Right lobe of liver (tissue), 6 donors: ENCODE results near the gene DRD3. TPM values are rescaled to one million over a fixed set of nuclear protein-coding genes. Genes with fewer than 3 reads are reported as not detected.

ENCODE experiments used
- ATAC-seq, 4 donors: fragments of 200-7000 bp; cut with Tn5 transposase; one replicate each; pipeline ENCODE4 v1.9.1; 2020; ENCODE audit warnings: mild to moderate bottlenecking in 4 of 4, moderate library complexity in 4 of 4
- DNase-seq, 3 donors: peaks; one replicate each; pipeline ENCODE4 v3.0.0-alpha.2; 2020
- H3K27ac ChIP-seq, 3 donors: fragments of 200-600 bp; one replicate each; pipeline ENCODE4 v1.8.0; 2022
- H3K27me3 ChIP-seq, 2 donors: fragments of 200-600 bp; one replicate each; pipeline ENCODE4 v1.8.0; 2022
- H3K36me3 ChIP-seq, 4 donors: fragments of 200-600 bp; sonication (generic) in 1 of 4; one replicate each; pipeline versions ENCODE4 v1.5.1 to v1.8.0; 2017 to 2022; ENCODE audit warnings: control low read depth in 1 of 4
- H3K4me1 ChIP-seq, 4 donors: fragments of 200-600 bp; sonication (generic) in 1 of 4; one replicate each; pipeline versions ENCODE4 v1.5.1 to v1.8.0; 2017 to 2022; ENCODE audit warnings: control low read depth in 1 of 4
- H3K4me3 ChIP-seq, 3 donors: fragments of 200-600 bp; one replicate each; pipeline ENCODE4 v1.8.0; 2022
- H3K9me3 ChIP-seq, 4 donors: fragments of 200-600 bp; sonication (generic) in 1 of 4; one replicate each; pipeline versions ENCODE4 v1.5.1 to v1.8.0; 2017 to 2022; ENCODE audit warnings: control low read depth in 1 of 4
- CTCF ChIP-seq, 4 donors: fragments of 200-600 bp in 3 of 4; fragments of 450-650 bp in 1 of 4; IDR thresholded peaks; one replicate each; pipeline versions ENCODE4 v1.5.1 to v1.8.0; 2016 to 2022; ENCODE audit warnings: antibody characterized with exemption in 4 of 4, mild to moderate bottlenecking in 2 of 4
- POLR2A ChIP-seq: fragments of 450-650 bp; IDR thresholded peaks from one replicate; pipeline ENCODE4 v1.6.1; 2017; ENCODE audit warnings: antibody characterized with exemption, mild to moderate bottlenecking
- WGBS: methylation state at CpG from one replicate; pipeline ENCODE4 v1.1.6; 2018; ENCODE audit warnings: low coverage, low lambda C conversion rate; ENCODE audit not compliant: insufficient coverage; ENCODE audit errors: missing lambda C conversion rate; 5-methylcytosine and 5-hydroxymethylcytosine counted together
- intact Hi-C, 2 donors: fragments of 100-400 bp; cut with DNase I; formaldehyde crosslinking; loops; one replicate each; pipeline versions ENCODE4 v1.11.2 to v1.14.1; 2022
- total RNA-seq, 6 experiments: library from RNA; depleted of rRNA in 2 of 6; stranded (reverse); fragments of >200 nt in 2 of 6; fragmentation: NEBNext Ultra II Directional in 3 of 6; extraction: Animal tissue kit (Norgen Biotek cat#: 25700) in 3 of 6; gene quantifications; one replicate each; pipeline versions ENCODE4 v1.1.0 to v1.2.4, GENCODE V29; 2016 to 2023
- donor health status: DM: no; HTN: yes; CAD: no.
- donor health status: DM: no; HTN: no; CAD: no.
- donor health status: DM: no; HTN: no; CAD: no.
- donor health status: DM: no; HTN: yes; CAD: no.
- donor health status: DM: no; HTN: yes; CAD: no.

Gene DRD3
- total RNA-seq, 6 experiments from 2014 or later: not detected

- DNase-seq: no peak
Measured at GRCh38 chr3:114213292-114213626, 34.4 kb upstream of the DRD3 start.

GRCh38 chr3:114212646-114213045, 33.8 kb upstream of the DRD3 start:
- no peak overlapping the region for H3K27ac ChIP-seq
- no peaks in the 10 kb centered on the region for H3K4me1 ChIP-seq
- no peaks in the 10 kb centered on the region for H3K9me3 ChIP-seq
- no peak for DNase-seq
- no peak overlapping the region for H3K4me3 ChIP-seq
- no peaks in the 10 kb centered on the region for H3K27me3 ChIP-seq
- intact Hi-C loops: no loop called here
- H3K36me3 ChIP-seq: no peaks in the 10 kb centered on the region
- no peak for ATAC-seq
- 47% methylated on average over 4 of the region's 4 CpGs for WGBS
- TF ChIP-seq CTCF (IDR thresholded peaks at IDR 0.05): no peak
- TF ChIP-seq POLR2A: no peak

More at GRCh38 chr3:114213292-114213626, 34.4 kb upstream of the DRD3 start:
- no peaks in the 10 kb centered on the region for H3K36me3 ChIP-seq
- intact Hi-C loops: no loop called here
- H3K27ac ChIP-seq: no peak overlapping the region
- no peaks in the 10 kb centered on the region for H3K27me3 ChIP-seq
- TF ChIP-seq CTCF (IDR thresholded peaks at IDR 0.05): no peak
- TF ChIP-seq POLR2A: no peak
- no peaks in the 10 kb centered on the region for H3K4me1 ChIP-seq
- H3K4me3 ChIP-seq: no peak overlapping the region
- 26% methylated on average over 4 of the region's 4 CpGs for WGBS
- no peaks in the 10 kb centered on the region for H3K9me3 ChIP-seq
- peak in 3 of 4 donors; percentile 31 to 52 (median 52) for ATAC-seq

- DNase-seq (no peak), ATAC-seq (no peak)
- Histone ChIP-seq H3K4me3 (no peak overlapping the region), H3K4me1 (no peaks in the 10 kb centered on the region), H3K9me3 (no peaks in the 10 kb centered on the region), H3K27ac (no peak overlapping the region), H3K27me3 (no peaks in the 10 kb centered on the region), H3K36me3 (no peaks in the 10 kb centered on the region)
- WGBS: 65% methylated on average over 4 of the region's 4 CpGs
- intact Hi-C loops: no loop called here
- no peak for TF ChIP-seq POLR2A
- TF ChIP-seq CTCF (IDR thresholded peaks at IDR 0.05): no peak
Measured at GRCh38 chr3:114207768-114208167, 28.9 kb upstream of the DRD3 start.

GRCh38 chr3:114206342-114206741, 27.5 kb upstream of the DRD3 start:
- no peaks in the 10 kb centered on the region for H3K27me3 ChIP-seq
- ATAC-seq: no peak
- no peak for TF ChIP-seq CTCF (IDR thresholded peaks at IDR 0.05)
- TF ChIP-seq POLR2A: no peak
- no peak overlapping the region for H3K4me3 ChIP-seq
- no peak for DNase-seq
- H3K4me1 ChIP-seq: no peaks in the 10 kb centered on the region
- H3K9me3 ChIP-seq: no peaks in the 10 kb centered on the region
- WGBS: 57% methylated on average over 3 of the region's 3 CpGs
- intact Hi-C loops: no loop called here
- no peaks in the 10 kb centered on the region for H3K36me3 ChIP-seq
- no peak overlapping the region for H3K27ac ChIP-seq

- DNase-seq (no peak), ATAC-seq (no peak)
- intact Hi-C loops: no loop called here
- no peaks in the 10 kb centered on the region for H3K9me3 ChIP-seq
- H3K27ac ChIP-seq: no peak overlapping the region
- H3K36me3 ChIP-seq: no peaks in the 10 kb centered on the region
- H3K4me1 ChIP-seq: no peaks in the 10 kb centered on the region
- WGBS: 48% methylated on average over 2 of the region's 2 CpGs
- no peak overlapping the region for H3K4me3 ChIP-seq
- no peak for TF ChIP-seq POLR2A
- no peak for TF ChIP-seq CTCF (IDR thresholded peaks at IDR 0.05)
- H3K27me3 ChIP-seq: no peaks in the 10 kb centered on the region
Measured at GRCh38 chr3:114205541-114205940, 26.7 kb upstream of the DRD3 start.
